GM19023 (cell line): Measurements from ENCODE around the gene MPZL1.

Experiments
- ATAC-seq: cut with Tn5 transposase; IDR thresholded peaks from one replicate; pipeline ENCODE4 v1.9.1; 2021; ENCODE audit warnings: mild to moderate bottlenecking, moderate library complexity; ENCODE audit not compliant: unreplicated experiment

MPZL1 gene

GRCh38 chr1:167721617-167722151, at the start of gene MPZL1:
Gene MPZL1, plus strand, starts transcription at chr1:167721982. Its CDS starts 170 bp downstream, at chr1:167722152.
- ATAC-seq, result peak; percentile 94

GRCh38 chr1:167672831-167673230, 49.0 kb upstream of the MPZL1 start:
- ATAC-seq, result no peak

- ATAC-seq, result no peak
Measured at GRCh38 chr1:167673265-167673664, 48.5 kb upstream of the MPZL1 start.

- ATAC-seq, result no peak
Measured at GRCh38 chr1:167674156-167674555, 47.6 kb upstream of the MPZL1 start.

- no peak for ATAC-seq
Measured at GRCh38 chr1:167675440-167675839, 46.3 kb upstream of the MPZL1 start.

- peak; percentile 44 for ATAC-seq
Measured at GRCh38 chr1:167676205-167676915, 45.4 kb upstream of the MPZL1 start.

- ATAC-seq, result no peak
Measured at GRCh38 chr1:167676916-167677848, 44.6 kb upstream of the MPZL1 start.

- ATAC-seq, result no peak
Measured at GRCh38 chr1:167678422-167678821, 43.4 kb upstream of the MPZL1 start.

GRCh38 chr1:167678838-167679237, 42.9 kb upstream of the MPZL1 start:
- ATAC-seq, result no peak

- ATAC-seq, result no peak
Measured at GRCh38 chr1:167679714-167680113, 42.1 kb upstream of the MPZL1 start.

GRCh38 chr1:167681024-167681423, 40.8 kb upstream of the MPZL1 start:
- no peak for ATAC-seq

- no peak for ATAC-seq
Measured at GRCh38 chr1:167681451-167682098, 40.2 kb upstream of the MPZL1 start.

- ATAC-seq, result no peak
Measured at GRCh38 chr1:167683226-167683625, 38.6 kb upstream of the MPZL1 start.

GRCh38 chr1:167683641-167684502, 37.9 kb upstream of the MPZL1 start:
- ATAC-seq, result no peak

- ATAC-seq, result no peak
Measured at GRCh38 chr1:167685844-167686243, 35.9 kb upstream of the MPZL1 start.

- peak; percentile 59 for ATAC-seq
Measured at GRCh38 chr1:167687919-167688519, 33.8 kb upstream of the MPZL1 start.

GRCh38 chr1:167689567-167689920, 32.2 kb upstream of the MPZL1 start:
- ATAC-seq, result no peak

GRCh38 chr1:167690053-167690452, 31.7 kb upstream of the MPZL1 start:
- ATAC-seq, result no peak

- ATAC-seq, result no peak
Measured at GRCh38 chr1:167693425-167694045, 28.2 kb upstream of the MPZL1 start.
